B cell (primary cell): ENCODE data around the gene TRHDE. TPM values are rescaled to one million over a fixed set of nuclear protein-coding genes. Genes with fewer than 3 reads are reported as not detected.

Experiments used
- ATAC-seq: fragments of 200-7000 bp; cut with Tn5 transposase; one replicate; pipeline ENCODE4 v1.10.0; 2021; ENCODE audit warnings: low read depth, mild to moderate bottlenecking, moderate number of reproducible peaks, moderate library complexity
- CTCF ChIA-PET: fragments of 350-600 bp; sonication (Branson Sonifier 250); formaldehyde crosslinking; loops from one replicate; lab custom pipeline; 2021; ENCODE audit warnings: antibody characterized with exemption, inconsistent platforms; lab: Charles Lee
- POLR2A ChIA-PET: fragments of 350-600 bp; sonication (Branson Sonifier 250); formaldehyde crosslinking; loops from one replicate; lab custom pipeline; 2021; ENCODE audit warnings: antibody characterized with exemption; lab: Charles Lee
- DNase-seq: peaks from one replicate; pipeline ENCODE4 v3.0.0; 2013
- H2AFZ ChIP-seq: 2 replicates; pipeline ENCODE4 v1.6.1; 2012; ENCODE audit warnings: mild to moderate bottlenecking, low read depth, low read length; ENCODE audit not compliant: insufficient read depth, poor library complexity, severe bottlenecking
- H3K27ac ChIP-seq, 2 donors: 1 replicate in 1 of 2; 2 replicates in 1 of 2; pipeline ENCODE4 v1.5.1; 2012 to 2013; ENCODE audit warnings: low read length in 2 of 2, mild to moderate bottlenecking in 2 of 2, moderate library complexity in 1 of 2
- H3K27me3 ChIP-seq, 4 experiments: fragments of 200-600 bp in 1 of 4; sonication (generic) in 1 of 4; replicated peaks in 1 of 4; 1 replicate in 2 of 4; 2 replicates in 2 of 4; pipeline versions ENCODE4 v1.6.1 to v1.7.0; 2013 to 2016; ENCODE audit warnings: low read length in 3 of 4, mild to moderate bottlenecking in 2 of 4, mixed read lengths in 1 of 4, moderate library complexity in 1 of 4; ENCODE audit not compliant: insufficient read depth in 4 of 4, control insufficient read depth in 3 of 4; ENCODE audit errors: control extremely low read depth in 1 of 4
- H3K36me3 ChIP-seq, 2 experiments: replicated peaks in 1 of 2; 1 replicate in 1 of 2; 2 replicates in 1 of 2; pipeline versions ENCODE4 v1.6.1 to v1.7.1; 2013; ENCODE audit warnings: low read length in 1 of 2; ENCODE audit not compliant: insufficient read depth in 2 of 2, control insufficient read depth in 1 of 2; ENCODE audit errors: control extremely low read depth in 1 of 2, extremely low read depth in 1 of 2
- H3K4me1 ChIP-seq, 2 donors: fragments of 200-600 bp in 1 of 2; sonication (generic) in 1 of 2; 1 replicate in 1 of 2; 2 replicates in 1 of 2; pipeline versions ENCODE4 v1.5.1 to v1.6.1; 2013 to 2017; ENCODE audit warnings: low read length in 2 of 2; ENCODE audit not compliant: control insufficient read depth in 2 of 2, insufficient read depth in 2 of 2
- H3K4me2 ChIP-seq: replicated peaks from 2 replicates; pipeline ENCODE3; 2012; ENCODE audit warnings: mild to moderate bottlenecking, low read depth, low read length; ENCODE audit not compliant: poor library complexity, severe bottlenecking
- H3K4me3 ChIP-seq, 5 experiments: fragments of 200-600 bp in 1 of 5; sonication (generic) in 1 of 5; 1 replicate in 3 of 5; 2 replicates in 2 of 5; pipeline versions ENCODE4 v1.5.1 to v1.7.0; 2011 to 2016; ENCODE audit warnings: low read length in 4 of 5, mild to moderate bottlenecking in 4 of 5, low read depth in 2 of 5, control low read depth in 1 of 5, moderate library complexity in 1 of 5; ENCODE audit not compliant: insufficient read depth in 1 of 5; ENCODE audit errors: control extremely low read depth in 1 of 5, extremely low read depth in 1 of 5
- H3K79me2 ChIP-seq: fragments of 200-600 bp; sonication (generic); one replicate; pipeline ENCODE4 v1.6.0; 2016; ENCODE audit warnings: low read length; ENCODE audit not compliant: control insufficient read depth, insufficient read depth
- H3K9ac ChIP-seq: fragments of 200-600 bp; sonication (generic); 2 replicates; pipeline ENCODE4 v1.6.1; 2017; ENCODE audit warnings: mild to moderate bottlenecking, low read length, moderate library complexity
- H3K9me3 ChIP-seq, 3 donors: one replicate each; pipeline versions ENCODE4 v1.6.1 to v1.7.1; 2013; ENCODE audit warnings: low read length in 2 of 3; ENCODE audit not compliant: control insufficient read depth in 2 of 3, insufficient read depth in 1 of 3; ENCODE audit errors: control extremely low read depth in 1 of 3
- H4K20me1 ChIP-seq: 2 replicates; pipeline ENCODE4 v1.6.0; 2012; ENCODE audit warnings: mild to moderate bottlenecking, low read length; ENCODE audit not compliant: insufficient read depth, control insufficient read depth, poor library complexity, severe bottlenecking
- H3K27ac Mint-ChIP-seq: one replicate; pipeline ENCODE4 v1.8.0; 2021; ENCODE audit warnings: mixed read lengths
- H3K27me3 Mint-ChIP-seq: one replicate; pipeline ENCODE4 v1.8.0; 2021; ENCODE audit warnings: mixed read lengths
- H3K4me1 Mint-ChIP-seq: one replicate; pipeline ENCODE4 v1.8.0; 2021; ENCODE audit warnings: mixed read lengths
- H3K4me3 Mint-ChIP-seq: one replicate; pipeline ENCODE4 v1.8.0; 2021; ENCODE audit warnings: mixed read lengths
- H3K9me3 Mint-ChIP-seq: one replicate; pipeline ENCODE4 v1.8.0; 2022; ENCODE audit warnings: mixed read lengths; ENCODE audit not compliant: insufficient read depth
- CTCF ChIP-seq: fragments of 200-600 bp; IDR thresholded peaks from one replicate; pipeline ENCODE4 v1.8.0; 2022; ENCODE audit warnings: antibody characterized with exemption, mild to moderate bottlenecking
- EZH2 ChIP-seq: IDR thresholded peaks from 2 replicates; pipeline ENCODE4 v1.6.1; 2012; ENCODE audit warnings: borderline replicate concordance, low read depth, mild to moderate bottlenecking, moderate library complexity, low read length; ENCODE audit not compliant: insufficient read depth, poor library complexity, severe bottlenecking
- WGBS: methylation state at CpG from one replicate; pipeline ENCODE4 v1.1.5; 2013; ENCODE audit warnings: missing lambda C conversion rate; ENCODE audit not compliant: insufficient coverage; 5-methylcytosine and 5-hydroxymethylcytosine counted together
- intact Hi-C: fragments of 100-400 bp; cut with micrococcal nuclease; formaldehyde crosslinking; loops from one replicate; pipeline ENCODE4 v1.10.0; 2022
- polyA plus RNA-seq: library from polyadenylated mRNA; depleted of rRNA; stranded (reverse); fragments of >200 nt; gene quantifications from 2 replicates; pipeline ENCODE4 v1.2.3, GENCODE V29; 2012
- total RNA-seq, 2 donors: library from RNA; stranded (reverse); fragments of 120-200 nt in 1 of 2; gene quantifications; 1 replicate in 1 of 2; 2 replicates in 1 of 2; pipeline versions ENCODE4 v1.2.3 to v1.2.4, GENCODE V29; 2013 to 2022

TRHDE gene
- total and polyA plus RNA-seq, 2 donors (not counting 1 experiment from before 2014, with no cell fraction given): not detected

DNA sequence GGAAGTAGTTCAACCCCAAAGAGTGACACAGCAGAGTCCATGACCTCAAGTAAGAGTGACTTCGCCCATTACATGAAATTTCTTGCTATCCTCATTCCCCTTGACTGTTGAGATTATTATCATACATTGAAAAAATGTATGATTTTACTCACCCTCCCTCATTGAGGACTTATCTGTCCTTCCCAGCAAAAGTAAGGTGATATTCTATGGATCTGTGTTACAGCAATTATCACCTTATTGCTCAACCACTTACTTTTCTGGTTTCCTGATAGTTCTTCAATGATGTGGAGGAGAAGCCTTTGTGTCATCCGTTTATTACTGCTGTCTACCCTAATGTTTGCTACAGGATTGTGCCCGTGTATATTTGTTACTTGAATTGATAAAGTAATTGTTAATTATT lies 306.2 kb downstream of the TRHDE start:
- no peak for DNase-seq
- H3K9me3 Mint-ChIP-seq: no peaks in the 10 kb centered on the region
- intact Hi-C loops: no loop called here

GRCh38 chr12:72586456-72586855 lies 314.3 kb downstream of the TRHDE start:
- Mint-ChIP-seq H3K27ac (no peak overlapping the region), H3K4me1 (no peaks in the 10 kb centered on the region), H3K27me3 (no peaks in the 10 kb centered on the region), H3K9me3 (peaks cover 7% of the 10 kb centered on the region), H3K4me3 (no peak overlapping the region)
- Histone ChIP-seq H3K9ac (no peak overlapping the region), H3K79me2 (no peaks in the 10 kb centered on the region), H3K9me3 (peaks cover 0 to 1% (median 0%) of the 10 kb centered on the region in 3 donors), H2AFZ (no peak overlapping the region), H3K4me2 (no peak overlapping the region), H3K27ac (no peak overlapping the region), H4K20me1 (no peaks in the 10 kb centered on the region), H3K4me3 (no peak overlapping the region), H3K36me3 (no peaks in the 10 kb centered on the region), H3K4me1 (no peaks in the 10 kb centered on the region), H3K27me3 (no peaks in the 10 kb centered on the region)
- intact Hi-C loops: no loop called here
- no peak for TF ChIP-seq EZH2
- TF ChIP-seq CTCF: no peak
- ATAC-seq (no peak), DNase-seq (no peak)
- ChIA-PET POLR2A (no interaction called here), CTCF (no interaction called here)
- 0% methylated on average over 1 of the region's 3 CpGs for WGBS

More for the DNA sequence above, 306.2 kb downstream of the TRHDE start:
- Mint-ChIP-seq H3K27ac (no peak overlapping the region), H3K27me3 (no peaks in the 10 kb centered on the region), H3K4me3 (no peak overlapping the region), H3K4me1 (no peaks in the 10 kb centered on the region)
- Histone ChIP-seq H3K9ac (no peak overlapping the region), H3K4me3 (no peak overlapping the region), H2AFZ (no peak overlapping the region), H3K4me1 (no peaks in the 10 kb centered on the region), H3K36me3 (no peaks in the 10 kb centered on the region), H3K4me2 (no peak overlapping the region), H4K20me1 (no peaks in the 10 kb centered on the region), H3K79me2 (no peaks in the 10 kb centered on the region), H3K27ac (no peak overlapping the region), H3K27me3 (no peaks in the 10 kb centered on the region), H3K9me3 (no peaks in the 10 kb centered on the region)
- no peak for TF ChIP-seq CTCF
- no peak for TF ChIP-seq EZH2
- WGBS: no CpG with 5 or more reads among the region's 3 CpGs
- no peak for ATAC-seq
- ChIA-PET POLR2A (no interaction called here), CTCF (no interaction called here)
